OCI-LY7 (cell line): ENCODE measurements around the gene ANKRD11.

Experiments used
- CTCF ChIP-seq: fragments of 200-600 bp; sonication (generic); conservative IDR thresholded peaks from 2 replicates; pipeline ENCODE4 v1.5.1; 2014; ENCODE audit warnings: mild to moderate bottlenecking, antibody characterized with exemption, low read length, moderate library complexity, mixed read lengths
- EZH2phosphoT487 ChIP-seq: fragments of 200-600 bp; sonication (generic); IDR thresholded peaks from 2 replicates; pipeline ENCODE4 v1.6.1; 2018; ENCODE audit warnings: low read depth, borderline replicate concordance, mild to moderate bottlenecking, mixed run types, antibody characterized with exemption, low read length, moderate library complexity, mixed read lengths

GRCh38 chr16:89330177-89330856 lies 160.0 kb downstream of the ANKRD11 start:
- no peak for TF ChIP-seq CTCF
- no peak for TF ChIP-seq EZH2phosphoT487
